Endodermal cell (in vitro differentiated cells): ENCODE results near the gene CNDP2. TPM values are rescaled to one million over a fixed set of nuclear protein-coding genes. Genes with fewer than 3 reads are reported as not detected.

Experiments used
- DNase-seq: peaks from one replicate; pipeline ENCODE4 v3.0.0-alpha.2; 2017
- H3K27ac ChIP-seq: 2 replicates; pipeline ENCODE4 v1.5.1; 2013; ENCODE audit warnings: mild to moderate bottlenecking, low read depth, low read length, moderate library complexity
- H3K27me3 ChIP-seq: 2 replicates; pipeline ENCODE4 v1.6.1; 2013; ENCODE audit warnings: mild to moderate bottlenecking, low read length, moderate library complexity; ENCODE audit not compliant: insufficient read depth, control insufficient read depth, poor library complexity, severe bottlenecking
- H3K36me3 ChIP-seq: 2 replicates; pipeline ENCODE4 v1.7.0; 2013; ENCODE audit warnings: mild to moderate bottlenecking, low read length, moderate library complexity; ENCODE audit not compliant: control insufficient read depth, insufficient read depth
- H3K4me1 ChIP-seq: one replicate; pipeline ENCODE4 v1.7.0; 2013; ENCODE audit warnings: low read length; ENCODE audit not compliant: control insufficient read depth, insufficient read depth
- H3K4me3 ChIP-seq: 2 replicates; pipeline ENCODE4 v1.5.1; 2013; ENCODE audit warnings: mild to moderate bottlenecking, low read length, moderate library complexity
- H3K9ac ChIP-seq: 2 replicates; pipeline ENCODE4 v1.6.1; 2013; ENCODE audit warnings: mild to moderate bottlenecking, low read length, moderate library complexity; ENCODE audit not compliant: poor library complexity, severe bottlenecking; ENCODE audit errors: extremely low read depth
- H3K9me3 ChIP-seq: 2 replicates; pipeline ENCODE4 v1.6.1; 2013; ENCODE audit warnings: mild to moderate bottlenecking, low read length, moderate library complexity; ENCODE audit not compliant: control insufficient read depth
- H3K27ac Mint-ChIP-seq: 2 replicates; pipeline ENCODE4 v1.8.0; 2020; ENCODE audit warnings: mixed read lengths
- H3K27me3 Mint-ChIP-seq: 2 replicates; pipeline ENCODE4 v1.8.0; 2021; ENCODE audit warnings: mild to moderate bottlenecking, mixed read lengths; ENCODE audit not compliant: insufficient read depth
- H3K36me3 Mint-ChIP-seq: 2 replicates; pipeline ENCODE4 v1.8.0; 2020; ENCODE audit warnings: low read depth, mixed read lengths
- H3K4me1 Mint-ChIP-seq: 2 replicates; pipeline ENCODE4 v1.8.0; 2020; ENCODE audit warnings: mixed read lengths
- H3K4me3 Mint-ChIP-seq: 2 replicates; pipeline ENCODE4 v1.8.0; 2020; ENCODE audit warnings: mild to moderate bottlenecking, moderate library complexity, mixed read lengths
- H3K9me3 Mint-ChIP-seq: 2 replicates; pipeline ENCODE4 v1.8.0; 2020; ENCODE audit warnings: mild to moderate bottlenecking, mixed read lengths
- WGBS, 2 experiments: methylation state at CpG; one replicate each; pipeline versions ENCODE4 v1.1.5 to v1.1.7; 2013; ENCODE audit warnings: missing lambda C conversion rate in 2 of 2, mixed read lengths in 1 of 2; ENCODE audit not compliant: insufficient coverage in 1 of 2, insufficient read length in 1 of 2; 5-methylcytosine and 5-hydroxymethylcytosine counted together
- total RNA-seq, 2 donors: library from RNA; stranded (reverse); fragmentation: NEBNext Ultra II Directional in 1 of 2; extraction: Animal tissue kit (Norgen Biotek cat#: 25700) in 1 of 2; gene quantifications; 2 replicates in 1 of 2; 3 replicates in 1 of 2; pipeline ENCODE4 v1.2.1, GENCODE V29; 2021
- TF ChIP-seq, protein P1 (sequence below): fragments of 200-600 bp; sonication (generic); conservative IDR thresholded peaks from 2 replicates; pipeline ENCODE4 v1.5.0; 2021; ENCODE audit warnings: antibody characterized with exemption, mild to moderate bottlenecking

CNDP2 gene
- total RNA-seq, 2 donors from 2014 or later = 385 to 416 TPM

DNA sequence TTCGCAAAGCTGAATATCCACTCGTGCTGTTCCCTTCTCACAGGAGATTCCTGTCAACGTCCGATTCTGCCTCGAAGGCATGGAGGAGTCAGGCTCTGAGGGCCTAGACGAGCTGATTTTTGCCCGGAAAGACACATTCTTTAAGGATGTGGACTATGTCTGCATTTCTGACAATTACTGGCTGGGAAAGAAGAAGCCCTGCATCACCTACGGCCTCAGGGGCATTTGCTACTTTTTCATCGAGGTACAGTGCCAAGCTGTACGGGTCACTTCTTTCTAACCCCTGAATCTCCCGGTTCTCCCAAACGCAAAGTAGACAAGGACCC is 14.6 kb downstream of the CNDP2 start:
- no peaks in the 10 kb centered on the region for H3K9me3 ChIP-seq
- H3K27ac Mint-ChIP-seq = no peak overlapping the region
- no peak overlapping the region for H3K4me3 ChIP-seq
- DNase-seq = no peak
- H3K36me3 ChIP-seq = peaks cover 82% of the 10 kb centered on the region
- peaks cover 33% of the 10 kb centered on the region for H3K4me1 Mint-ChIP-seq
- no peak overlapping the region for H3K4me3 Mint-ChIP-seq
- H3K9ac ChIP-seq = no peak overlapping the region
- no peaks in the 10 kb centered on the region for H3K9me3 Mint-ChIP-seq
- 95 to 96% methylated on average over 10 to 12 of the region's 12 CpGs for WGBS, 2 experiments
- peaks cover 74% of the 10 kb centered on the region for H3K36me3 Mint-ChIP-seq
- H3K27ac ChIP-seq = no peak overlapping the region
- no peaks in the 10 kb centered on the region for H3K27me3 ChIP-seq
- peaks cover 28% of the 10 kb centered on the region for H3K4me1 ChIP-seq
- H3K27me3 Mint-ChIP-seq = no peaks in the 10 kb centered on the region
- TF ChIP-seq, protein P1, sequence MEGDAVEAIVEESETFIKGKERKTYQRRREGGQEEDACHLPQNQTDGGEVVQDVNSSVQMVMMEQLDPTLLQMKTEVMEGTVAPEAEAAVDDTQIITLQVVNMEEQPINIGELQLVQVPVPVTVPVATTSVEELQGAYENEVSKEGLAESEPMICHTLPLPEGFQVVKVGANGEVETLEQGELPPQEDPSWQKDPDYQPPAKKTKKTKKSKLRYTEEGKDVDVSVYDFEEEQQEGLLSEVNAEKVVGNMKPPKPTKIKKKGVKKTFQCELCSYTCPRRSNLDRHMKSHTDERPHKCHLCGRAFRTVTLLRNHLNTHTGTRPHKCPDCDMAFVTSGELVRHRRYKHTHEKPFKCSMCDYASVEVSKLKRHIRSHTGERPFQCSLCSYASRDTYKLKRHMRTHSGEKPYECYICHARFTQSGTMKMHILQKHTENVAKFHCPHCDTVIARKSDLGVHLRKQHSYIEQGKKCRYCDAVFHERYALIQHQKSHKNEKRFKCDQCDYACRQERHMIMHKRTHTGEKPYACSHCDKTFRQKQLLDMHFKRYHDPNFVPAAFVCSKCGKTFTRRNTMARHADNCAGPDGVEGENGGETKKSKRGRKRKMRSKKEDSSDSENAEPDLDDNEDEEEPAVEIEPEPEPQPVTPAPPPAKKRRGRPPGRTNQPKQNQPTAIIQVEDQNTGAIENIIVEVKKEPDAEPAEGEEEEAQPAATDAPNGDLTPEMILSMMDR = no peak

DNA sequence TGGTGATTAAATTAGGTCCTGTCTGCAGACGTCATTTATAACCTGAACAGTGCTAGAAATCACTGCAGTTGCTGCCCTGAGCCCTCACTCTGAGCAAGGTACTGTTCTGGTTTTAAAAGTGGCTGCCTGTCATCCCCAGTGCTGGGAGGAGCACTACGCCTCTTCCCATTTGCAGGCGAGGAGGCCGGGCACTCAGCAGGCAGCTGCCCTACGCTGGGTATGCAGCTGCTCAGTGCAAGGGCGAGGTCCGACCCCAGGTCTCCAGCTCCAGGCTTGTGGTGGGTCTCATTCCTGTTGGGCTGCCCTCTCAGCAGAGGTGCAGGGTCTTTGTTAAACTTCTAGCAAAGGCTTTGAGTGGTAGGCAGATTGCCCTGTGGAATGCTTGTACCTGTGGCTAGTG is 15.7 kb downstream of the CNDP2 start:
- Mint-ChIP-seq H3K4me3 (no peak overlapping the region), H3K4me1 (peaks cover 26% of the 10 kb centered on the region), H3K27me3 (no peaks in the 10 kb centered on the region), H3K27ac (no peak overlapping the region), H3K9me3 (no peaks in the 10 kb centered on the region), H3K36me3 (peaks cover 76% of the 10 kb centered on the region)
- Histone ChIP-seq H3K27me3 (no peaks in the 10 kb centered on the region), H3K4me3 (no peak overlapping the region), H3K36me3 (peaks cover 82% of the 10 kb centered on the region), H3K27ac (no peak overlapping the region), H3K9ac (no peak overlapping the region), H3K9me3 (no peaks in the 10 kb centered on the region), H3K4me1 (peaks cover 21% of the 10 kb centered on the region)
- 93 to 100% methylated on average over 7 of the region's 7 CpGs for WGBS, 2 experiments
- DNase-seq = peak; percentile 44
- TF ChIP-seq, protein P1 = no peak

DNA sequence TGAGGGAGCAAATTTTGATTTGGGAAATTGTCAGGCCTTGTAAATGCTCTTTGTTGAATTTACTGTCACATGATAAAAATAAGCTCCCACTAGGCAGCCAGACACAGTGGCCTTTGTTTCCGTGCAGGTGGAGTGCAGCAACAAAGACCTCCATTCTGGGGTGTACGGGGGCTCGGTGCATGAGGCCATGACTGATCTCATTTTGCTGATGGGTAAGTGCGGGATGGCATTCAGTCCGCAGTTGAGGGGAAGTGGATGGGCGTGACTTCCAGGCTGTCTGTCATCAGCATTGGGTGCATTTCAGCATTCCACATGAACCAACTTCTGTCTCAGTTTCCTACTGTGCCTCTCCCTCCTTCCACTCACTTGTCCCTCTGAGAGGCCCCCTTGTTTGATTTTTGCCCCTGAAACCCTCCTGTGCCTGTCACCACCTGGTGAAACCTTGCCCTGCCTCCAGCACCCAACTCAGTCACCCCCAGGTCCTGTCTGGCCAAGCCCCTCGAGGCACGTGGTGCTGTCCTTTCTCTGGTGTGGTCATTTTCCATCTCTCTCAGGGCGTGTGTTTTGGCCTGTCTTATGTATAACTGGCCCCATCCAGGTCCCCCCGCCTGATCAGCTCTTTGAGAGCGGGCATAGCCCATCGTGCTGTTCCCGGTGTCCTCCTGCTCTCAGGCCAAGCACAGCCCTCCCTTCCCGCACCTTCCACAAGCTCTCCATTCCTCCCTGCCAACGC is 16.3 kb downstream of the CNDP2 start:
- Histone ChIP-seq H3K9ac (no peak overlapping the region), H3K4me1 (peaks cover 14% of the 10 kb centered on the region), H3K27me3 (no peaks in the 10 kb centered on the region), H3K4me3 (no peak overlapping the region), H3K27ac (no peak overlapping the region), H3K9me3 (no peaks in the 10 kb centered on the region), H3K36me3 (peaks cover 82% of the 10 kb centered on the region)
- TF ChIP-seq, protein P1 = no peak
- Mint-ChIP-seq H3K9me3 (no peaks in the 10 kb centered on the region), H3K4me1 (peaks cover 20% of the 10 kb centered on the region), H3K4me3 (no peak overlapping the region), H3K27me3 (no peaks in the 10 kb centered on the region), H3K27ac (no peak overlapping the region), H3K36me3 (peaks cover 75% of the 10 kb centered on the region)
- DNase-seq = no peak
- WGBS, 2 experiments = 95 to 97% methylated on average over 13 to 15 of the region's 15 CpGs
